SK-N-SH (cell line): ENCODE results near the gene KCNJ5. TPM values are rescaled to one million over a fixed set of nuclear protein-coding genes. Genes with fewer than 3 reads are reported as not detected.

Source experiments
- CTCF ChIA-PET: fragments of 300-600, 350-600 bp; formaldehyde crosslinking; extraction: SDS; loops from one replicate; lab custom pipeline; 2021; lab: Yijun Ruan, JAX
- POLR2A ChIA-PET: fragments of 350-600 bp; sonication (Branson Sonifier 250); formaldehyde crosslinking; extraction: SDS; loops from one replicate; lab custom pipeline; 2020; ENCODE audit warnings: antibody characterized with exemption, inconsistent platforms; lab: Yijun Ruan, JAX
- DNase-seq: peaks from one replicate; pipeline ENCODE4 v3.0.0; 2012
- H2AFZ ChIP-seq: fragments of 200-600 bp; sonication (generic); 2 replicates; pipeline ENCODE4 v1.8.1; 2016; ENCODE audit warnings: antibody characterized with exemption, mild to moderate bottlenecking, low read depth
- H3F3A ChIP-seq: fragments of 200-600 bp; sonication (generic); replicated peaks from 2 replicates; pipeline ENCODE3; 2016; ENCODE audit warnings: antibody characterized with exemption, mild to moderate bottlenecking; ENCODE audit not compliant: insufficient read depth
- H3K27ac ChIP-seq, 2 experiments: fragments of 200-500 bp in 1 of 2; fragments of 200-600 bp in 1 of 2; sonication (Bioruptor generic) in 1 of 2; sonication (generic), shearing (Covaris generic) in 1 of 2; 2 replicates each; pipeline versions ENCODE4 v1.5.1 to v1.6.1; 2014 to 2016; ENCODE audit warnings: low read depth in 2 of 2, inconsistent platforms in 1 of 2, low read length in 1 of 2, mild to moderate bottlenecking in 1 of 2, mixed read lengths in 1 of 2
- H3K27me3 ChIP-seq: fragments of 200-600 bp; sonication (generic), shearing (Covaris generic); 2 replicates; pipeline ENCODE4 v1.6.1; 2016; ENCODE audit warnings: mixed run types; ENCODE audit not compliant: insufficient read depth
- H3K36me3 ChIP-seq, 2 experiments: fragments of 200-500 bp in 1 of 2; fragments of 200-600 bp in 1 of 2; sonication (Bioruptor generic) in 1 of 2; sonication (generic) in 1 of 2; replicated peaks in 1 of 2; 2 replicates each; pipeline versions ENCODE3 to v1.5.1; 2014 to 2016; ENCODE audit warnings: low read length in 1 of 2, mild to moderate bottlenecking in 1 of 2; ENCODE audit not compliant: insufficient read depth in 2 of 2, control insufficient read depth in 1 of 2
- H3K4me1 ChIP-seq, 2 experiments: fragments of 200-500 bp in 1 of 2; fragments of 200-600 bp in 1 of 2; sonication (Bioruptor generic) in 1 of 2; sonication (generic), shearing (Covaris generic) in 1 of 2; 2 replicates each; pipeline versions ENCODE4 v1.5.1 to v1.6.1; 2014 to 2016; ENCODE audit warnings: low read depth in 1 of 2, low read length in 1 of 2, mixed run types in 1 of 2; ENCODE audit not compliant: insufficient read depth in 2 of 2, control insufficient read depth in 1 of 2
- H3K4me2 ChIP-seq: fragments of 200-600 bp; sonication (generic), shearing (Covaris generic); 2 replicates; pipeline ENCODE4 v1.6.1; 2017; ENCODE audit warnings: mixed run types
- H3K4me3 ChIP-seq, 2 experiments: fragments of 200-500 bp in 1 of 2; fragments of 200-600 bp in 1 of 2; sonication (Bioruptor generic) in 1 of 2; sonication (generic), shearing (Covaris generic) in 1 of 2; 2 replicates each; pipeline versions ENCODE4 v1.5.1 to v1.8.1; 2014 to 2016; ENCODE audit warnings: low read depth in 2 of 2, inconsistent platforms in 1 of 2, low read length in 1 of 2, mild to moderate bottlenecking in 1 of 2, mixed read lengths in 1 of 2, moderate library complexity in 1 of 2
- H3K79me2 ChIP-seq: fragments of 200-600 bp; sonication (generic); 2 replicates; pipeline ENCODE4 v1.8.1; 2017; ENCODE audit warnings: mild to moderate bottlenecking; ENCODE audit not compliant: insufficient read depth
- H3K9ac ChIP-seq: fragments of 200-600 bp; sonication (generic); 2 replicates; pipeline ENCODE4 v1.6.1; 2017; ENCODE audit warnings: mixed run types
- H3K9me2 ChIP-seq: fragments of 200-600 bp; sonication (generic); 2 replicates; pipeline ENCODE4 v1.6.1; 2017; ENCODE audit warnings: mixed run types
- H3K9me3 ChIP-seq: fragments of 200-600 bp; sonication (generic); 2 replicates; pipeline ENCODE4 v1.6.1; 2017; ENCODE audit warnings: mixed run types, mild to moderate bottlenecking, moderate library complexity
- H4K20me1 ChIP-seq: fragments of 200-600 bp; sonication (generic); 2 replicates; pipeline ENCODE4 v1.6.1; 2017; ENCODE audit warnings: mild to moderate bottlenecking, mixed run types; ENCODE audit not compliant: insufficient read depth
- CHD2 ChIP-seq: fragments of 150-350 bp; IDR thresholded peaks from 2 replicates; pipeline ENCODE4 v1.6.1; 2018; ENCODE audit warnings: low read length; ENCODE audit not compliant: partially characterized antibody
- EP300 ChIP-seq, 2 experiments: IDR thresholded peaks; 2 replicates each; pipeline versions ENCODE4 v1.4.0 to v1.6.1; 2012; ENCODE audit warnings: borderline replicate concordance in 1 of 2, low read depth in 1 of 2, low read length in 1 of 2
- EZH2phosphoT487 ChIP-seq: fragments of 200-600 bp; sonication (generic); IDR thresholded peaks from 2 replicates; pipeline ENCODE4 v1.6.1; 2017; ENCODE audit warnings: low read depth, mixed run types, mild to moderate bottlenecking, antibody characterized with exemption, moderate library complexity, borderline replicate concordance
- FOXJ3 ChIP-seq: sonication (generic); formaldehyde crosslinking; IDR thresholded peaks from 2 replicates; pipeline ENCODE4 v1.5.1; 2020; ENCODE audit warnings: mild to moderate bottlenecking, missing genetic modification reagents
- MEF2A ChIP-seq: IDR thresholded peaks from 2 replicates; pipeline ENCODE4 v1.4.0; 2012; ENCODE audit warnings: low read depth, borderline replicate concordance
- MXI1 ChIP-seq: IDR thresholded peaks from 2 replicates; pipeline ENCODE4 v1.6.1; 2012; ENCODE audit warnings: mild to moderate bottlenecking, low read depth, low read length, improper control_type of control experiment
- NRF1 ChIP-seq: IDR thresholded peaks from 2 replicates; pipeline ENCODE4 v1.6.1; 2012; ENCODE audit warnings: low read depth, mild to moderate bottlenecking, low read length
- RAD21 ChIP-seq: IDR thresholded peaks from 2 replicates; pipeline ENCODE4 v1.6.1; 2012; ENCODE audit warnings: mild to moderate bottlenecking, low read length
- RFX5 ChIP-seq: IDR thresholded peaks from 2 replicates; pipeline ENCODE4 v1.6.1; 2012; ENCODE audit warnings: mild to moderate bottlenecking, improper control_type of control experiment, low read length
- RXRA ChIP-seq: IDR thresholded peaks from 2 replicates; pipeline ENCODE4 v1.4.0; 2012; ENCODE audit warnings: low read depth, mild to moderate bottlenecking, borderline replicate concordance
- SIN3A ChIP-seq: IDR thresholded peaks from 2 replicates; pipeline ENCODE4 v1.6.1; 2012; ENCODE audit warnings: low read depth, mild to moderate bottlenecking, low read length, moderate library complexity, borderline replicate concordance
- WGBS: methylation state at CpG from one replicate; pipeline ENCODE4 v1.1.6; 2017; ENCODE audit warnings: low lambda C conversion rate; 5-methylcytosine and 5-hydroxymethylcytosine counted together
- polyA plus RNA-seq, 3 experiments: library from polyadenylated mRNA; depleted of rRNA; stranded (reverse); fragments of >200 nt; gene quantifications; 2 replicates each; pipeline ENCODE4 v1.2.3, GENCODE V29; 2012
- TF ChIP-seq, protein P1 (sequence below): IDR thresholded peaks from 2 replicates; pipeline ENCODE4 v1.4.0; 2012; ENCODE audit warnings: low read depth
- TF ChIP-seq, protein P2 (sequence below): IDR thresholded peaks from 2 replicates; pipeline ENCODE4; 2012

KCNJ5 gene
- polyA plus RNA-seq, 1 of the 3 experiments (the other 2 are of a cell fraction) = 0.03 TPM

- TF ChIP-seq CHD2 (no peak), MEF2A (no peak), EP300 (IDR thresholded peaks at IDR 0.05; ENCODE audit: borderline replicate concordance in 1 of 2, low read depth in 1 of 2, low read length in 1 of 2) (no peak), FOXJ3 (CRISPR knock-in tag) (no peak), NRF1 (no peak), RFX5 (no peak)
- TF ChIP-seq, all 33 proteins: peak for 0
- 71% methylated on average over 11 of the region's 13 CpGs for WGBS
- no peaks in the 10 kb centered on the region for H3K9me3 ChIP-seq
- H3K4me2 ChIP-seq = no peak overlapping the region
- H3K9me2 ChIP-seq = no peaks in the 10 kb centered on the region
- H2AFZ ChIP-seq = no peak overlapping the region
- H3K9ac ChIP-seq = no peak overlapping the region
- no peaks in the 10 kb centered on the region for H4K20me1 ChIP-seq
- no peaks in the 10 kb centered on the region for H3K79me2 ChIP-seq
- DNase-seq = no peak
- CTCF ChIA-PET = interaction anchor here (0.7 to 3.0 kb wide), 7 partner anchors 22 to 695 kb away, joined by 3 to 14 read pairs (median 5); no protein-coding TSS in a partner anchor
- no peak overlapping the region for H3K4me3 ChIP-seq
- no peaks in the 10 kb centered on the region for H3K36me3 ChIP-seq
- H3K27ac ChIP-seq = no peak overlapping the region
- H3F3A ChIP-seq = no peaks in the 10 kb centered on the region
- no peaks in the 10 kb centered on the region for H3K27me3 ChIP-seq
- POLR2A ChIA-PET = no interaction called here
- no peaks in the 10 kb centered on the region for H3K4me1 ChIP-seq
These were observed 38.7 kb upstream of the KCNJ5 start for GRCh38 chr11:128852327-128853023.

- POLR2A ChIA-PET = no interaction called here
- Histone ChIP-seq H3K36me3 (no peaks in the 10 kb centered on the region), H3K4me2 (no peak overlapping the region), H4K20me1 (no peaks in the 10 kb centered on the region), H3K27ac (no peak overlapping the region), H3K9ac (no peak overlapping the region), H2AFZ (no peak overlapping the region), H3K9me2 (no peaks in the 10 kb centered on the region), H3K79me2 (no peaks in the 10 kb centered on the region), H3K27me3 (no peaks in the 10 kb centered on the region), H3K9me3 (no peaks in the 10 kb centered on the region), H3K4me3 (no peak overlapping the region), H3K4me1 (no peaks in the 10 kb centered on the region), H3F3A (no peaks in the 10 kb centered on the region)
- WGBS = 72% methylated on average over 5 of the region's 6 CpGs
- no peak for DNase-seq
- CTCF ChIA-PET = interaction anchor here (1.2 to 3.0 kb wide), 4 partner anchors 23 to 195 kb away, joined by 3 to 14 read pairs (median 6); no protein-coding TSS in a partner anchor
- no peak for TF ChIP-seq RXRA
- TF ChIP-seq RAD21 = no peak
- TF ChIP-seq SIN3A = no peak
- TF ChIP-seq, protein P1, sequence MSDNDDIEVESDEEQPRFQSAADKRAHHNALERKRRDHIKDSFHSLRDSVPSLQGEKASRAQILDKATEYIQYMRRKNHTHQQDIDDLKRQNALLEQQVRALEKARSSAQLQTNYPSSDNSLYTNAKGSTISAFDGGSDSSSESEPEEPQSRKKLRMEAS = no peak
- TF ChIP-seq, protein P2, sequence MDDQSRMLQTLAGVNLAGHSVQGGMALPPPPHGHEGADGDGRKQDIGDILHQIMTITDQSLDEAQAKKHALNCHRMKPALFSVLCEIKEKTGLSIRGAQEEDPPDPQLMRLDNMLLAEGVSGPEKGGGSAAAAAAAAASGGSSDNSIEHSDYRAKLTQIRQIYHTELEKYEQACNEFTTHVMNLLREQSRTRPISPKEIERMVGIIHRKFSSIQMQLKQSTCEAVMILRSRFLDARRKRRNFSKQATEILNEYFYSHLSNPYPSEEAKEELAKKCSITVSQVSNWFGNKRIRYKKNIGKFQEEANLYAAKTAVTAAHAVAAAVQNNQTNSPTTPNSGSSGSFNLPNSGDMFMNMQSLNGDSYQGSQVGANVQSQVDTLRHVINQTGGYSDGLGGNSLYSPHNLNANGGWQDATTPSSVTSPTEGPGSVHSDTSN = no peak
- TF ChIP-seq RFX5 = no peak
- TF ChIP-seq MXI1 = no peak
- no peak for TF ChIP-seq EZH2phosphoT487
- TF ChIP-seq EP300 (IDR thresholded peaks at IDR 0.05; ENCODE audit: borderline replicate concordance in 1 of 2, low read depth in 1 of 2, low read length in 1 of 2) = no peak
These were observed 37.6 kb upstream of the KCNJ5 start for GRCh38 chr11:128853559-128853958.
